Aorta (tissue), 5 donors: ENCODE measurements around the gene MAN1B1. TPM values are rescaled to one million over a fixed set of nuclear protein-coding genes. Genes with fewer than 3 reads are reported as not detected.

ENCODE experiments used
- ATAC-seq: fragments of 200-7000 bp; cut with Tn5 transposase; one replicate; pipeline ENCODE4 v1.9.1; 2022; ENCODE audit warnings: moderate library complexity; ENCODE audit not compliant: low FRiP score
- DNase-seq, 2 donors: peaks; one replicate each; pipeline ENCODE4 v3.0.0-alpha.2; 2020
- H3K27ac ChIP-seq, 2 donors: one replicate each; pipeline ENCODE4 v1.5.1; 2013; ENCODE audit warnings: low read length in 2 of 2, mild to moderate bottlenecking in 2 of 2, moderate library complexity in 2 of 2, control low read depth in 1 of 2, inconsistent platforms in 1 of 2, low read depth in 1 of 2
- H3K27me3 ChIP-seq, 2 donors: one replicate each; pipeline ENCODE4 v1.6.1; 2013; ENCODE audit warnings: control low read depth in 1 of 2, low read length in 1 of 2, mild to moderate bottlenecking in 1 of 2, moderate library complexity in 1 of 2; ENCODE audit not compliant: insufficient read depth in 2 of 2, control insufficient read depth in 1 of 2
- H3K36me3 ChIP-seq, 2 donors: one replicate each; pipeline ENCODE4 v1.6.1; 2013; ENCODE audit warnings: control low read depth in 1 of 2, low read length in 1 of 2, mild to moderate bottlenecking in 1 of 2; ENCODE audit not compliant: insufficient read depth in 2 of 2, control insufficient read depth in 1 of 2
- H3K4me1 ChIP-seq, 2 donors: one replicate each; pipeline ENCODE4 v1.6.1; 2013; ENCODE audit warnings: low read length in 2 of 2, control low read depth in 1 of 2, mild to moderate bottlenecking in 1 of 2, moderate library complexity in 1 of 2; ENCODE audit not compliant: insufficient read depth in 2 of 2, control insufficient read depth in 1 of 2
- H3K4me3 ChIP-seq, 2 donors: one replicate each; pipeline ENCODE4 v1.5.1; 2013; ENCODE audit warnings: low read length in 2 of 2, control low read depth in 1 of 2, mild to moderate bottlenecking in 1 of 2
- H3K9me3 ChIP-seq: one replicate; pipeline ENCODE4 v1.6.1; 2013; ENCODE audit warnings: mild to moderate bottlenecking, low read length; ENCODE audit not compliant: control insufficient read depth
- WGBS, 2 donors: extraction: QIAGEN DNeasy Blood & Tissue Kit; methylation state at CpG; one replicate each; pipeline ENCODE4 v1.1.7; 2013; 5-methylcytosine and 5-hydroxymethylcytosine counted together
- intact Hi-C, 2 donors: fragments of 100-400 bp; cut with DNase I; formaldehyde crosslinking; loops; one replicate each; pipeline versions ENCODE4 v1.14.2 to v1.15.0; 2022
- polyA plus RNA-seq, 2 donors: library from polyadenylated mRNA; stranded (reverse); fragments of 200-250 nt; gene quantifications; one replicate each; pipeline ENCODE4 v1.2.3, GENCODE V29; 2013
- total RNA-seq, 2 donors: library from RNA; stranded (reverse); fragmentation: NEBNext Ultra II Directional; extraction: Animal tissue kit (Norgen Biotek cat#: 25700); gene quantifications; one replicate each; pipeline ENCODE4 v1.2.1, GENCODE V29; 2021
- donor health status: healthy with polysubstance abuse.
- donor health status: Bipolar disorder and iron deficiency.
- donor health status: DM: no; HTN: no; CAD: no.
- donor health status: DM: no; HTN: no; CAD: no.
- donor health status: DM: yes; HTN: yes; CAD: no.

MAN1B1 gene
- total and polyA plus RNA-seq, 4 donors: 21.2 to 104 (median 40.3) TPM

DNA sequence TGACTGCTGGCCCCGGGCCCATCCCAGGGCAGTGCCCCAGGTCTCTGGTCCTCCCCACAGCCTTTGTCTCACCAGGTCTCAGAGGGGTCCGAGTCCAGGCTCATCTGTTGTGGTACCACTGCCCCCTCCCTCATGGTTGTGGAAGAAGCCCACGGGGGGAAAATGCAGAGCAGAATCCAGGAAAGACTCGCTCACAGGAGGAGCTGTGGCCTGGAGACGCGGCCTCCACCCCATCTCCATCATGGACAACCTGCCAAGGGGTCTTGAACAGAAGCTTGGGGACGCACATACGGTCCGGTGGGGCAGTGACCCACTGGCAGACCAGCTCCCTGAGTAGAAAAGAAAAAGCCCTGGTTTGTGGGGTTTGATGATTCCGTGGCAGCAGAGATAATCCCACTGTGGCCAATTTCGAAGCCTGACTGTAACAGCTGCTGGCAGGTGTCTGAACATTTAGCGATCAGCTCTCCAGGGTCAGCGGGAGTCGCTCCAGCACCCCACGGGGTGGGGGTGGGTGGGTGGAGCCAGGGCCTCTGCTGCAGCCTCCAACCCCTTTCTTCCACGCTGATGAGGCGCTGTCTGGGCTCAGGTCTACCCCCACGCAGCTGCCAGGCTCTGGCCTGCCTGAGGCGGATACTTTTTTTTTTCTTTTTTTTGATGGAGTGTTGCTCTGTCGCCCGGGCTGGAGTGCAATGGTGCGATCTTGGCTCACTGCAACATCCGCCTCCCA, 50.3 kb downstream of the MAN1B1 start:
- Histone ChIP-seq H3K27ac (no peak overlapping the region), H3K9me3 (no peaks in the 10 kb centered on the region), H3K4me1 (no peaks in the 10 kb centered on the region), H3K4me3 (no peak overlapping the region), H3K27me3 (no peaks in the 10 kb centered on the region), H3K36me3 (no peaks in the 10 kb centered on the region)
- intact Hi-C loops: no loop called here
- WGBS, 2 donors: 70 to 71% methylated on average over 22 to 23 of the region's 23 CpGs
- ATAC-seq (no peak), DNase-seq (no peak)

DNA sequence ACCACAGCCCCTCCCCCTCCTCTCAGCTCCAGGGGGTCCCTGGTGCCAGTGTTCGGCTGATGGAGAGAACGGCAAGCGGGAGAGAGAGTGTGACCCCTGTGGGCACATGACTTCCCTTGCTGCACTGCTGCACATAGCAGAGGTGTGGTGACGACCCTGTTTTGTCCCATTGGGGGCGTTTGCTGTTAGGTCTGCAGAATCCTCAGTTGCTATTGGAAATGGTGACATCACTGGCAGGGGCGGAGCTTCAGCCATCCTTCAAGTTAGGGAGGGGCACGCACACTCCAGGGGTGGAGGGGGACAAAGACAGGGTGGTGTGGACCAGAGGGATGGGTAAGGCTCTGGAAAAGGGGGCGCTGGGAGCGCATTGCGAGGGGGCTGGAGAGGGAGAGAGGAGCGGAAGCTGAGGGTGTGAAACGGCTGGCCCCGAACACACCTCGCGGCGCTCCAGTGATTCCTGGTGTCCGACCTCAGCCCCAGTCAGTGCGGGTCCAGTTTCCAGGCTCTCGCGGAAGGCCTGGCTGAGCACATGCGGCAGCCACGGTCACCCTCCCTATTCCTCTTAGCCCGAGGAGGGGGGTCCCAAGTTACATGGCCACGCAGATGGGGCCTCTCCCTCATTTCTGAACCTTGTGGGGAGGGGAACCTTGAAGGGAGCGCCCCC, 51.4 kb downstream of the MAN1B1 start:
- no peak for DNase-seq
- intact Hi-C loops: no loop called here
- 6 to 7% methylated on average over 25 of the region's 25 CpGs for WGBS, 2 donors
- H3K4me1 ChIP-seq: no peaks in the 10 kb centered on the region
- no peaks in the 10 kb centered on the region for H3K9me3 ChIP-seq
- no peaks in the 10 kb centered on the region for H3K36me3 ChIP-seq
- no peaks in the 10 kb centered on the region for H3K27me3 ChIP-seq
- no peak overlapping the region for H3K4me3 ChIP-seq
- H3K27ac ChIP-seq: no peak overlapping the region
- ATAC-seq: no peak

DNA sequence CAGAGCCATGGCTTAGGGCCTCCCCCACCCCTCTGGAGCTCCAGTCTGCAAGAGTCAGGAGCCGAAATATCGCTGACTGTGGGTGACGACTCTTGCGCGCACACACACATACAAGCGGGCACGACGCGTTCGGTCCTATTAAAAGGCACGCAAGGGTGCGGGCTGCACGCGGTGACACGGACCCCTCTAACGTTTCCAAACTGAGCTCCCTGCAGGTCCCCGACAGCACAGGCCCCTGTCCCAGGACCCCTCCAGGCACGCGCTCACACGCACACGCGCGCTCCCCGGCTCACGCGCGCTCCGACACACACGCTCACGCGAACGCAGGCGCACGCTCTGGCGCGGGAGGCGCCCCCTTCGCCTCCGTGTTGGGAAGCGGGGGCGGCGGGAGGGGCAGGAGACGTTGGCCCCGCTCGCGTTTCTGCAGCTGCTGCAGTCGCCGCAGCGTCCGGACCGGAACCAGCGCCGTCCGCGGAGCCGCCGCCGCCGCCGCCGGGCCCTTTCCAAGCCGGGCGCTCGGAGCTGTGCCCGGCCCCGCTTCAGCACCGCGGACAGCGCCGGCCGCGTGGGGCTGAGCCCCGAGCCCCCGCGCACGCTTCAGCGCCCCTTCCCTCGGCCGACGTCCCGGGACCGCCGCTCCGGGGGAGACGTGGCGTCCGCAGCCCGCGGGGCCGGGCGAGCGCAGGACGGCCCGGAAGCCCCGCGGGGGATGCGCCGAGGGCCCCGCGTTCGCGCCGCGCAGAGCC, 52.1 kb downstream of the MAN1B1 start, which contains the start of gene GRIN1:
Gene GRIN1 (plus strand): TSS at position 433 of the 746 bp plus-strand sequence. CDS start 333 bp downstream, outside the sequence.
- no peaks in the 10 kb centered on the region for H3K27me3 ChIP-seq
- H3K4me1 ChIP-seq: no peaks in the 10 kb centered on the region
- DNase-seq (no peak), ATAC-seq (no peak)
- intact Hi-C loops: no loop called here
- no peak within 1 kb of the TSS for H3K27ac ChIP-seq
- H3K9me3 ChIP-seq: no peaks in the 10 kb centered on the region
- no peaks in the 10 kb centered on the region for H3K36me3 ChIP-seq
- H3K4me3 ChIP-seq: no peak within 1 kb of the TSS
- WGBS, 2 donors: 4% methylated on average over 89 to 104 of the region's 104 CpGs

DNA sequence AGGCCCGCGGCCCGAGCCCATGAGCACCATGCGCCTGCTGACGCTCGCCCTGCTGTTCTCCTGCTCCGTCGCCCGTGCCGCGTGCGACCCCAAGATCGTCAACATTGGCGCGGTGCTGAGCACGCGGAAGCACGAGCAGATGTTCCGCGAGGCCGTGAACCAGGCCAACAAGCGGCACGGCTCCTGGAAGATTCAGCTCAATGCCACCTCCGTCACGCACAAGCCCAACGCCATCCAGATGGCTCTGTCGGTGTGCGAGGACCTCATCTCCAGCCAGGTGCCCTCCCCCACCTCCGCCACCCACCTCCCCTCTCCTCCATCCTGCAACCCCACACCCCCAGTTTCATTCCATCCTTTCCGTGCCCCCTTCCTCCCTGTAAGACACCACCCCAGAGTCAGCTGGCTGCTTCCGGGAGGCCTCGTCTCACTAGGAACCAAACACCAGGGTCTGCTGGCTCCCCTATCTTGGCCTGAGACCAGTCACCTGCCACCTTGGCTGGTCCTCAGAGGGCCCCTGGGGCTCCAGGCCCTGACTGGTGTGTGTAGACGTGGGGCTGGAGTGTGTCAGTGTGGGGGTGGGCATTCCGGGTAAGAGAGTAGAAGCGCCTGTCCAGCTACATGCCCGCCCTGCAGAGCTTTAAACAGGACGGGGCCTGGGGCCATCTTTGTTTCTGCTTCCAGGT, 52.8 kb downstream of the MAN1B1 start:
- 26% methylated on average over 37 of the region's 37 CpGs for WGBS, 2 donors
- Histone ChIP-seq H3K4me3 (no peak overlapping the region), H3K36me3 (no peaks in the 10 kb centered on the region), H3K9me3 (no peaks in the 10 kb centered on the region), H3K4me1 (no peaks in the 10 kb centered on the region), H3K27me3 (no peaks in the 10 kb centered on the region), H3K27ac (no peak overlapping the region)
- ATAC-seq: no peak
- DNase-seq: no peak
- intact Hi-C loops: no loop called here

DNA sequence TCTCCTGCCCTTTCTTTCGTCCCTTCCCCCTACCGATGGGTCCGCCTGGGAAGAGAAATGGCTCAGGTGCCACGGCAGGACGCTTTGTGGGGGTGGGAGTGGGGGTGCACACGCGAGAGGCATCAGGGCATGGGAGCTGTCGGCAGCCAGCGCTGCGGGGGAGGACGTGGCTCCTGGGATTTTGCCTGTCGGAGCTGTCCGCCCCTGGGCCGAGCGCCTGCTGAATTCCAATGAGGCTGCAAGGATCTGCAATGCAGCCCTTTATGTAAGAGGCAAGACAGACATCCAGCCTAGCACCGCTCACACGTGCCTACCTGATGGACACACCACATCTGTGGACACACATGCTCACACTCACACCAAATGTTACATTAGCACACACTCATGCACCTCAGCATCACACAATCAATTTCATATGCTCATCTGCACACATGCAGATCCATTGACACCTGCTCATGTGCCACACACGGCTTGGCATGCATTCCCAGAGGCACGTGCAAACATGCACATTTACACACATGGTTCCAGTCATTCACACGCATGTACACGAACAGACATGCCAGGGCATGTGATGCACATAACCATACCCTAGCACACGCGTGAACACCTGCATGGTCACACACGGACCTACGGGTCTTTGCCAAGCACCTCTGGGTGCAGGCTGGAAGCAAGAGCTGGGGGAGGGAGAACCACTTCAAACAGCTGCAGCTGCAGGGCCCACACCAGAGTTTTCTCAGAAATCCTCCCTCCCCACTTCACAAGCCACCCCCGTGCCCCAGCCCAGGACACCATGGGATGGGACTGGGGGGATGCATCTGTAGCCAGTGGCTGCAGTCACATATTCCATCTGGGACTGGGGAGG, 53.6 kb downstream of the MAN1B1 start:
- DNase-seq (no peak), ATAC-seq (no peak)
- intact Hi-C loops: no loop called here
- WGBS, 2 donors: 53 to 57% methylated on average over 26 of the region's 26 CpGs
- H3K4me3 ChIP-seq: no peak overlapping the region
- no peak overlapping the region for H3K27ac ChIP-seq
- no peaks in the 10 kb centered on the region for H3K36me3 ChIP-seq
- H3K4me1 ChIP-seq: no peaks in the 10 kb centered on the region
- H3K9me3 ChIP-seq: no peaks in the 10 kb centered on the region
- no peaks in the 10 kb centered on the region for H3K27me3 ChIP-seq

DNA sequence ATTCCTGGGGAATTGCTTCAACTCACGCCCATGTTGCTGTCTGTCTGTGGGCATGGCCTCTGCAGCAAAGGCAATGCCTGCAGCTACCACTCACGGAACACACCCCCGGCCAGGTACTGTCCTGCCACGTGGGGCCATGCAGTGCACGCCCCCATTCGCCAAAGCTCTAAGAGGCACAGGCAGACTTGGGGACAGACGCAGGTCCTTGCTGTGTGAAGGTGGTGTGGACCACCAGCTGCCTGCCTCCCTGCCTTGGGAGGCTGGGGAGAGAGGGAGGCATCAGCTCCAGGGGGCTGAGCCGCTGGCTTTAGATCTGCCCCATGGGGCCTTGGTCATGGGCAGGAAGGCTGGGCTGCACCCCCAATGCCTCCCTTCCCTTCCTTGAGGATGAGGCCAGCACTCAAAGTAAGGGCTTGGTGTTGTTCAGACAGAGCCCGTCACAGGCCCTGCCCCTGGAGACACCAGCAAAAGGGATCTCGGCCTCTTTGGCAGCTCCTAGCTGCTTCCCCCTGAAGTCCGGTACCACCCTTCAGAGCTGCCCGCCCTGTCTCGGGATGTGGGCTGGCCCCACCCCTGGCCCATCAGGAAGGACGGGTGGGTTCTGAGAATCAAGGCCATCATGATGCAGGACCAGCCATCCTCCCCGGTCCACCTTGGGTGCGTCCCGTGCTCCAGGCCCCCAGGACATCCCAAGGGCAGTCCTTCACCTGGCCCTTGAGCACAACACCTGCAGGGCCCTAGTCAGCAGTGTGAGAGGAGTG, 54.4 kb downstream of the MAN1B1 start:
- H3K4me1 ChIP-seq: no peaks in the 10 kb centered on the region
- H3K36me3 ChIP-seq: no peaks in the 10 kb centered on the region
- no peak overlapping the region for H3K4me3 ChIP-seq
- no peaks in the 10 kb centered on the region for H3K27me3 ChIP-seq
- WGBS, 2 donors: 73 to 75% methylated on average over 17 of the region's 17 CpGs
- intact Hi-C loops: no loop called here
- no peaks in the 10 kb centered on the region for H3K9me3 ChIP-seq
- no peak for ATAC-seq
- DNase-seq: no peak
- no peak overlapping the region for H3K27ac ChIP-seq

DNA sequence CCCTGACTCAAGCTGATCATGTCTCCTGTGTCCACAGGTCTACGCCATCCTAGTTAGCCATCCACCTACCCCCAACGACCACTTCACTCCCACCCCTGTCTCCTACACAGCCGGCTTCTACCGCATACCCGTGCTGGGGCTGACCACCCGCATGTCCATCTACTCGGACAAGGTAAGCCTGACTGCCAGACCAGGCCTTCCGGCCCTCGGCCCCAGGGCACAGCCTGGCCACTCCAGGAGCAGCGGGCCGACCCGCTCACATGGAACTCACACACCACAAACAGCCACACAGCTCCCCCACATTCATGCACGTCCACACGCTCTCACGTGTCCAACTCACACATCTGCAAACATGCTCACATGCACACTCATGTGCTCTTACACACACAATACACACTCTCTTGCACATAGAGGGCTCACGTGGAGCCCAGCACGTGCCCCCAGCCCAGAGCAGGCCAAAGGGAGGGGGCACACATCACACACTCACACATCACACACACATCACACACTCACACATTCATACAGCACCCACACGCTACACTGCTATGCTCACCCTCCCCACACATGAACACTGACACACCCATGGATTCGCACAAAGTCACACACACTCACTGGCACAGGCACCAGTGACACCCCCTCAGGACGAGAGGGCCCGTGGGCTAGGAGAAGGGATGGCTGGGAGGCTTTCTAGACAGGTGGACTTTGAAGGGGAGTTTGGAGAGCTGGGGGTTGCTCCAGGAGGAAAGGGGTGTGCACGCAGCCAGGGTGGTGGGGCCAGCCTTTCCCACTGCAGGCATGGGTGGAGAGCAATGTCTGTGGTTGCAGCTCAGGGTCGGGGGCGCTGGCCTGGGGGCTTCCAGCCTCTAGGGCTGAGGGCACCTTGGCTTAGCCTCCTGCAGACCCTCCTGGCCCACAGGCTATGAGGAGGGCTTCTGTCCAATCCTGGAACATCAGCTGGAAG, 55.5 kb downstream of the MAN1B1 start:
- Histone ChIP-seq H3K27me3 (no peaks in the 10 kb centered on the region), H3K4me1 (no peaks in the 10 kb centered on the region), H3K36me3 (no peaks in the 10 kb centered on the region), H3K27ac (no peak overlapping the region), H3K9me3 (peaks cover 1% of the 10 kb centered on the region), H3K4me3 (no peak overlapping the region)
- DNase-seq: no peak
- ATAC-seq: no peak
- WGBS, 2 donors: 70 to 77% methylated on average over 22 to 24 of the region's 24 CpGs
- intact Hi-C loops: no loop called here
